Measurements from ENCODE around the gene PRR30. TPM values are rescaled to one million over a fixed set of nuclear protein-coding genes. Genes with fewer than 3 reads are reported as not detected.

The PRR30 gene
- total and polyA plus RNA-seq, 2 donors (not counting 3 experiments of a cell fraction or from before 2014, with no cell fraction given) = not detected

DNA sequence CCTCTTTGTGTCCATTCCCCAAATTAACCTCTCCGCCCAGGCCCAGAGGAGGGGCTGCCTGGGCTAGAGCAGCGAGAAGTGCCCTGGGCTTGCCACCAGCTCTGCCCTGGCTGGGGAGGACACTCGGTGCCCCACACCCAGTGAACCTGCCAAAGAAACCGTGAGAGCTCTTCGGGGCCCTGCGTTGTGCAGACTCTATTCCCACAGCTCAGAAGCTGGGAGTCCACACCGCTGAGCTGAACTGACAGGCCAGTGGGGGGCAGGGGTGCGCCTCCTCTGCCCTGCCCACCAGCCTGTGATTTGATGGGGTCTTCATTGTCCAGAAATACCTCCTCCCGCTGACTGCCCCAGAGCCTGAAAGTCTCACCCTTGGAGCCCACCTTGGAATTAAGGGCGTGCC is 39.2 kb downstream of the PRR30 start:
- Histone ChIP-seq H3K79me2 (ENCODE audit: control insufficient read depth, insufficient read depth, low read length) (no peaks in the 10 kb centered on the region), H3K36me3 (ENCODE audit: control insufficient read depth in 2 of 2, extremely low read depth in 1 of 2, insufficient read depth in 2 of 2, low read length in 2 of 2) (no peaks in the 10 kb centered on the region), H3K4me2 (ENCODE audit: insufficient read depth, low read length) (no peak overlapping the region), H3K9me3 (replicated peaks; ENCODE audit: control insufficient read depth, insufficient read depth, low read length) (no peaks in the 10 kb centered on the region), H3K9ac (replicated peaks; ENCODE audit: extremely low read depth, insufficient read depth, low read length) (no peak overlapping the region), H2AFZ (ENCODE audit: low read depth, low read length) (no peak overlapping the region), H3K9me1 (replicated peaks; ENCODE audit: control insufficient read depth, extremely low read depth, insufficient read depth, low read length) (no peaks in the 10 kb centered on the region), H3K27me3 (ENCODE audit: control insufficient read depth in 2 of 2, insufficient read depth in 2 of 2, low read length in 2 of 2) (no peaks in the 10 kb centered on the region), H3K4me3 (replicated peaks in 1 of 3; ENCODE audit: insufficient read depth in 1 of 3, low read depth in 1 of 3, low read length in 3 of 3) (no peak overlapping the region), H4K20me1 (replicated peaks; ENCODE audit: control insufficient read depth, extremely low read depth, insufficient read depth, low read length) (no peaks in the 10 kb centered on the region), H3K4me1 (ENCODE audit: control insufficient read depth, extremely low read depth, insufficient read depth, low read length) (no peaks in the 10 kb centered on the region), H3K27ac (ENCODE audit: insufficient read depth, low read depth, low read length) (no peak overlapping the region)
- intact Hi-C loops (cut with micrococcal nuclease) (no loop called here), dilution Hi-C loops (cut with MboI; ENCODE audit: extremely low pct_ligation_motif_present, low sequenced_read_pairs) (no loop called here)
- TF ChIP-seq POLR2AphosphoS5 (IDR thresholded peaks at IDR 0.05; ENCODE audit: insufficient read depth, low read depth, low read length) = no peak
- TF ChIP-seq, protein P1, sequence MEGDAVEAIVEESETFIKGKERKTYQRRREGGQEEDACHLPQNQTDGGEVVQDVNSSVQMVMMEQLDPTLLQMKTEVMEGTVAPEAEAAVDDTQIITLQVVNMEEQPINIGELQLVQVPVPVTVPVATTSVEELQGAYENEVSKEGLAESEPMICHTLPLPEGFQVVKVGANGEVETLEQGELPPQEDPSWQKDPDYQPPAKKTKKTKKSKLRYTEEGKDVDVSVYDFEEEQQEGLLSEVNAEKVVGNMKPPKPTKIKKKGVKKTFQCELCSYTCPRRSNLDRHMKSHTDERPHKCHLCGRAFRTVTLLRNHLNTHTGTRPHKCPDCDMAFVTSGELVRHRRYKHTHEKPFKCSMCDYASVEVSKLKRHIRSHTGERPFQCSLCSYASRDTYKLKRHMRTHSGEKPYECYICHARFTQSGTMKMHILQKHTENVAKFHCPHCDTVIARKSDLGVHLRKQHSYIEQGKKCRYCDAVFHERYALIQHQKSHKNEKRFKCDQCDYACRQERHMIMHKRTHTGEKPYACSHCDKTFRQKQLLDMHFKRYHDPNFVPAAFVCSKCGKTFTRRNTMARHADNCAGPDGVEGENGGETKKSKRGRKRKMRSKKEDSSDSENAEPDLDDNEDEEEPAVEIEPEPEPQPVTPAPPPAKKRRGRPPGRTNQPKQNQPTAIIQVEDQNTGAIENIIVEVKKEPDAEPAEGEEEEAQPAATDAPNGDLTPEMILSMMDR (IDR thresholded peaks at IDR 0.05; ENCODE audit: extremely low read depth in 1 of 2, insufficient read depth in 1 of 2, low read depth in 1 of 2, low read length in 2 of 2) = no peak
- TF ChIP-seq, protein P2, sequence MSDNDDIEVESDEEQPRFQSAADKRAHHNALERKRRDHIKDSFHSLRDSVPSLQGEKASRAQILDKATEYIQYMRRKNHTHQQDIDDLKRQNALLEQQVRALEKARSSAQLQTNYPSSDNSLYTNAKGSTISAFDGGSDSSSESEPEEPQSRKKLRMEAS (IDR thresholded peaks at IDR 0.05; ENCODE audit: insufficient read depth, insufficient read length) = no peak
- BruUV-seq (replicated peaks) = no TSS peak
- DNase-seq (ENCODE audit: low read depth, low spot score) (no peak), FAIRE-seq (no peak)
- POLR2A ChIA-PET = no interaction called here
- CTCF ChIA-PET = interaction anchor here (1.2 to 8.2 kb wide), 8 partner anchors 9 to 203 kb away, joined by 3 to 152 read pairs (median 9); partner anchors contain the start of gene PREB

DNA sequence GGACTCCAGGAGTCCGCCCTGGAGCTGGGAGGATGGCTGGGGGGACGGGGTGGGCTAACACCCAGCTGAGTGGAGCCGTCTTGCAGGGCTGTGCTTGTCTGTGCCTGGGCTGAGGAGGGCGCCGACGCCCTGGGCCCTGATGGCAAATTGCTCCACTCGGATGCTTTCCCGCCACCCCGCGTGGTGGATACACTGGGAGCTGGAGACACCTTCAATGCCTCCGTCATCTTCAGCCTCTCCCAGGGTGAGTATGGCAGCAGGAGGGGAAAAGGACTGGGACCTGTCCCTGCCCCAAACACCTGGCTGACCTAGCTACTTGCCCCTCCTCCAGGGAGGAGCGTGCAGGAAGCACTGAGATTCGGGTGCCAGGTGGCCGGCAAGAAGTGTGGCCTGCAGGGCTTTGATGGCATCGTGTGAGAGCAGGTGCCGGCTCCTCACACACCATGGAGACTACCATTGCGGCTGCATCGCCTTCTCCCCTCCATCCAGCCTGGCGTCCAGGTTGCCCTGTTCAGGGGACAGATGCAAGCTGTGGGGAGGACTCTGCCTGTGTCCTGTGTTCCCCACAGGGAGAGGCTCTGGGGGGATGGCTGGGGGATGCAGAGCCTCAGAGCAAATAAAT is 39.8 kb downstream of the PRR30 start:
- BruUV-seq (replicated peaks) = no TSS peak
- dilution Hi-C loops (cut with MboI; ENCODE audit: extremely low pct_ligation_motif_present, low sequenced_read_pairs) = no loop called here
- H3K9ac ChIP-seq (replicated peaks; ENCODE audit: extremely low read depth, insufficient read depth, low read length) = no peak overlapping the region
- H3K4me1 ChIP-seq (ENCODE audit: control insufficient read depth, extremely low read depth, insufficient read depth, low read length) = no peaks in the 10 kb centered on the region
- DNase-seq (ENCODE audit: low read depth, low spot score) = no peak
- intact Hi-C loops (cut with micrococcal nuclease) = loop anchor here (5.0 kb wide), 2 partner anchors 73 to 258 kb away; partner anchors contain the start of gene GTF3C2
- ChIA-PET POLR2A (no interaction called here), CTCF (interaction anchor here (1.2 to 8.2 kb wide), 8 partner anchors 8 to 203 kb away, joined by 3 to 152 read pairs (median 9); partner anchors contain the start of gene PREB)
- H3K27me3 ChIP-seq (ENCODE audit: control insufficient read depth in 2 of 2, insufficient read depth in 2 of 2, low read length in 2 of 2) = no peaks in the 10 kb centered on the region
- no peaks in the 10 kb centered on the region for H3K36me3 ChIP-seq (ENCODE audit: control insufficient read depth in 2 of 2, extremely low read depth in 1 of 2, insufficient read depth in 2 of 2, low read length in 2 of 2)
- no peaks in the 10 kb centered on the region for H3K9me1 ChIP-seq (replicated peaks; ENCODE audit: control insufficient read depth, extremely low read depth, insufficient read depth, low read length)
- H3K4me3 ChIP-seq (replicated peaks in 1 of 3; ENCODE audit: insufficient read depth in 1 of 3, low read depth in 1 of 3, low read length in 3 of 3) = no peak overlapping the region
- H4K20me1 ChIP-seq (replicated peaks; ENCODE audit: control insufficient read depth, extremely low read depth, insufficient read depth, low read length) = no peaks in the 10 kb centered on the region
- no peaks in the 10 kb centered on the region for H3K79me2 ChIP-seq (ENCODE audit: control insufficient read depth, insufficient read depth, low read length)
- H2AFZ ChIP-seq (ENCODE audit: low read depth, low read length) = no peak overlapping the region
- H3K27ac ChIP-seq (ENCODE audit: insufficient read depth, low read depth, low read length) = no peak overlapping the region
- H3K9me3 ChIP-seq (replicated peaks; ENCODE audit: control insufficient read depth, insufficient read depth, low read length) = no peaks in the 10 kb centered on the region
- no peak for FAIRE-seq
- no peak overlapping the region for H3K4me2 ChIP-seq (ENCODE audit: insufficient read depth, low read length)
- TF ChIP-seq EZH2 (IDR thresholded peaks at IDR 0.05; ENCODE audit: borderline replicate concordance, low read depth, low read length, severe bottlenecking) (no peak), JUN (IDR thresholded peaks at IDR 0.05; ENCODE audit: borderline replicate concordance, insufficient read depth, insufficient read length, low read depth) (no peak), POLR2A (IDR thresholded peaks at IDR 0.05; ENCODE audit: low read depth, low read length) (no peak), POLR2AphosphoS5 (IDR thresholded peaks at IDR 0.05; ENCODE audit: insufficient read depth, low read depth, low read length) (no peak), FOS (IDR thresholded peaks at IDR 0.05; ENCODE audit: borderline replicate concordance, insufficient read depth, low read length) (no peak), MYC (IDR thresholded peaks at IDR 0.05; ENCODE audit: low read depth, low read length) (no peak), GATA2 (IDR thresholded peaks at IDR 0.05; ENCODE audit: insufficient read depth, insufficient read length, low read depth, low read length) (no peak)
- TF ChIP-seq, protein P1 (IDR thresholded peaks at IDR 0.05; ENCODE audit: extremely low read depth in 1 of 2, insufficient read depth in 1 of 2, low read depth in 1 of 2, low read length in 2 of 2) = no peak
- TF ChIP-seq, protein P2 (IDR thresholded peaks at IDR 0.05; ENCODE audit: insufficient read depth, insufficient read length) = no peak

Data from endothelial cell of umbilical vein (primary cell).